Spleen (tissue), 7 donors: ENCODE results near the gene CTSD.

Source experiments
- CTCF ChIP-seq, 11 experiments: fragments of 200-600 bp in 7 of 11; fragments of 450-650 bp in 4 of 11; sonication (generic) in 4 of 11; IDR thresholded peaks in 8 of 11; conservative IDR thresholded peaks in 3 of 11; 1 replicate in 7 of 11; 2 replicates in 4 of 11; pipeline versions ENCODE4 v1.4.0 to v1.8.0; 2016 to 2021; ENCODE audit warnings: antibody characterized with exemption in 11 of 11, inconsistent platforms in 4 of 11, mild to moderate bottlenecking in 1 of 11
- POLR2A ChIP-seq, 3 donors: fragments of 450-650 bp; IDR thresholded peaks; one replicate each; pipeline ENCODE4 v1.5.1; 2017; ENCODE audit warnings: antibody characterized with exemption in 3 of 3, mild to moderate bottlenecking in 1 of 3
- donor health status: DM: no; HTN: no; CAD: no; lungs with moderate emphysema.
- donor health status: DM: no; HTN: no; CAD: no.
- donor health status: DM: no; HTN: no; CAD: no.

- TF ChIP-seq CTCF (IDR thresholded peaks at IDR 0.05 in 8 of 11, conservative IDR thresholded peaks at IDR 0.05 in 3 of 11) (no peak), POLR2A (IDR thresholded peaks at IDR 0.05) (no peak)
Measured at GRCh38 chr11:1731451-1732059, 32.2 kb downstream of the CTSD start.
